Dermis blood vessel endothelial cell (primary cell): Measurements from ENCODE around the gene KIAA1217. TPM values are rescaled to one million over a fixed set of nuclear protein-coding genes. Genes with fewer than 3 reads are reported as not detected.
A peak's percentile ranks its signal among the peaks of the same experiment; 100 is the strongest.

Source experiments
- DNase-seq: peaks from one replicate; pipeline ENCODE4 v3.0.0; 2010
- total RNA-seq: library from RNA; depleted of rRNA; stranded (reverse); fragments of >200 nt; gene quantifications from 2 replicates; pipeline ENCODE4 v1.2.3, GENCODE V29; 2014

KIAA1217 gene
- total RNA-seq, 1 donor from 2014 or later, result 15.3 TPM

- peak; percentile 17 for DNase-seq
These were observed 165.4 kb downstream of the KIAA1217 start for GRCh38 chr10:24374134-24374915.

DNA sequence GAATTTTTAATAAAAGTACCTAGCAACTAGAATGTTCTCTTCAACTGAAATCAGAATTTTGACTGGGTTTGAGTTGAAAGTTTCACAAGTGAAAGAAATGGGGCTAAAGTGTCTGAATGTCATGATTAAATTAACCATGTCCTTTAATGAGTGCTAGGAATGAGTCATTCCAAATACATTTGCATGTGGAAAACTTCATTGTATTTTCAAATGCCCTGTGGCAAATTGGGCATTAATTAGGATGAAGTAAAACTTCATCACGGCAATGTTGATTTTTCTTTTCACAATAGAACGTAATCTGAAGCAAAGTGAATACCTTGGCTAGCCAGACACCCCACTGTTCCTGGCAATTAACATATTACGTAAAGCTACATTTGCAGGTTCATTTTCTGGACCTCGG, 166.6 kb downstream of the KIAA1217 start:
- DNase-seq, result no peak

DNA sequence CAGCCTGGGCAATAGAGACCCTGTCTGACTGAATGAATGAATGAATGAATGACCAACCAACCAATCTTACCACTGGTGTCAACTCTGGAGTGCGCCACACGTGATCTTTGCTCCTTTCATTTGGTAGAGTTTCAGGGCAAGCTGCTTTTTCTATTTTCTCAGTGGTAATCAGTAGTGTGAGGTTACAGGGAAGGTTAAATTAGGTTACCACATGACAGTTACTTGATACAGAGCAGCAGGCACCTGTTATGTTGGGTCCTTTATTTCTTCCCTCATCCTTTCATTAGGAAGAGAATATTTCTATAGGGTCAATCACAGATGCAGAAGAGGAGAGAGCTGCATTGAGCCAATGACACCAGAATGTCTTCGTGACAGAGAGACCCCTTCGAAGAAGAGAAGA, 167.8 kb downstream of the KIAA1217 start:
- DNase-seq, result no peak

GRCh38 chr10:24378126-24378920, 169.4 kb downstream of the KIAA1217 start:
- DNase-seq, result no peak

DNA sequence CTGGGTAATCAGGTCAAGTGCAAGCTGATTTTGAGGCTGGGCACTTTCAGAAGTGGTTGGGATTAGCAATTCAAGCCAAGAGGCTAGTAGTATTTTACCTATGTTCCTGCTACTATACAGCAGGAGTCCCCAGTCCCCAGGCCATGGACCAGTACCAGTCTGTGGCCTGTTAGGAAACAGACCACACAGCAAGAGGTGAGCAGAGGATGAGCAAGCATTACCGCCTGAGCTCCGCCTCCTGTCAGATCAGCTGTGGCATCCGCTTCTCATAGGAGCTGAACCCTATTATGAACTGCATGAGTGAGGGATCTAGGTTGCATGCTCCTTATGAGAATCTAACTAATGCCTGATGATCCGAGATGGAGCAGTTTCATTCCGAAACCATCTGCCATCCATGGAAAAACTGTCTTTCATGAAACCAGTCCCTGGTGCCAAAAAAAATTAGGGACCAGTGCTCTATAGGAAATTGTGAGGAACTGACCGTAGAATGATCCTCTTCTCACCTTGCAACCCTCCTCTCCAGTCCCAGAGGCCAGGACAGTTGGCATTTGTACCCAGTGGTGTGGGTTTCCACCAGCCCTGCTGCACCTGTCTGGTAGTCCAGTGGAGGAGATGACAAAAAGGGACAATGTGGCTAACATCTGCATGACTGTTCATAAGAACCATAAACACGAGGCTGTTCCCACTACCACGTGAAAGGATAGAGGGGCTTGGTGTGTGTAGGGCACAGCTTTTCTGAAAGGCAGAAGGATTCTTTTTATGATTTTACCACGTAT, 172.5 kb downstream of the KIAA1217 start:
- DNase-seq, result no peak

DNA sequence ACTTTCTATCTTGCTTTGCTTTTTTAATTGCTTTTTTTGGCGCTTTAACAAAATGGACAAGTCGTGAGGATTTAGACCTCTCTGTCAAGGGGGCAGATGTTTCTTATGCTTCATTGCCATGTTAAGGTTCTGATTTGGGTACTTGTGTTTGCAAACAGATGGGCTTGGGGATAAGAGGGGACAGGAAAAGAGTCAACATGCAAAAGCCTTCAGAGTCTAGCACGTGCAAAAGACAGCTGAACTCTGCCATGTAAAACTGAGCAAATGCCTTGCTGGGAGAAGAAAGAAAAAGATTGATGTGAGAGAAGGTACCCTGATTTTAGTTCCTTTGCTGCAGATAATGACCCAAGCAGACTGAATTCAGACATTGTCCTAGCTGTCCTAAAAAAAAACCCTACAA, 173.1 kb downstream of the KIAA1217 start:
- no peak for DNase-seq

GRCh38 chr10:24382596-24382978, 173.6 kb downstream of the KIAA1217 start:
- no peak for DNase-seq

DNA sequence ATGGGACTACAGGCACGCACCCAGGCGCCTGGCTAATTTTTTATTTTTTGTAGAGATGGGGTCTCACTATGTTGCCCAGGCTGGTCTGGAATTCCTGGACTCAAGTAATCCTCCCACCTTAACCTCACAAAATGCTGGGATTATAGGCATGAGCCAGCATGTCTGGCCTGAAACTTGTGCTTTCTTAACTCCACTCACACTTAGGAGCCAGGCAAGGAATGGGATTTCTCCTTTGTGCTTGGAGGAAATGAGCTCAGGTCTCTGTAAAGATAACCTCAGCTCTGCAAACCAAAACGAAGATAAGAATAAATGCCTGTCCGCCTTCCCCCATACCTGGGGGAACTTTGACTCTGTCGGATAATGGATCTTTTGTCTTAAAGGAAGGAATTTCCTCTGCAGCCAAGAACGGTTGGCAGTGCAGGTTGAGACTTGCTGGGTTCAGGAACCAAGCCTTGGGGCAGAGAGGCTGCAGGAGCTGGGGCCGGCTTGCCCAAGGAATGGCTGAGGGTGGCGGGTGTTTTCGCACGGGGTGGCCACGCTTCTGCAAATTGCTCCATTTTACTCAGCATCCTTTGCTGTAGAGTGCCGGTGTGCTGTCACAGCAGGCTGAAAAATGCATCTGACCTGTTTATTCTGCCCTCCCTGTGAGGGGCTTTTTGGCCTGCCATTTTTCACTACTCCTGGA, 174.2 kb downstream of the KIAA1217 start:
- peak; percentile 52 for DNase-seq

- peak; percentile 93 for DNase-seq
These were observed 174.8 kb downstream of the KIAA1217 start for GRCh38 chr10:24383681-24384106.

DNA sequence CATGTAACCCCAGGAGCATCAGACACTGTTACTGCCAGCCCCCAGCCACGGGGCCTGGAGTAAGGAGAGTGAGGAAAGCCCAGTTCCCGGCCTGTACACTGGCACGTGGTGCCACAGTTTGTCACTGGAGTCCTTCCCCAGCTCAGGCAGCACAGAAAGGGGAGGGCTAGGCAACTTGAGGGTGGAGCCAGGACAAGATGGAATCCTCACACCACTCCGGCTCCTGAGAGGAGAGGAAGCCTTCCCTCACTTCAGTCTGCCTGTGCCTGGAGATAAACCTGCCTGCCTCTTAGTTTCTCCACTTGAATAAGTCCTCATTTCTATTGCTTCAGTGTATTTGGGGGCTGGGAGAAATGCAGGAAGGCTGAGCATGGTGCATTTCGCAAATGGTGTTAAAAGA, 176.0 kb downstream of the KIAA1217 start:
- no peak for DNase-seq

DNA sequence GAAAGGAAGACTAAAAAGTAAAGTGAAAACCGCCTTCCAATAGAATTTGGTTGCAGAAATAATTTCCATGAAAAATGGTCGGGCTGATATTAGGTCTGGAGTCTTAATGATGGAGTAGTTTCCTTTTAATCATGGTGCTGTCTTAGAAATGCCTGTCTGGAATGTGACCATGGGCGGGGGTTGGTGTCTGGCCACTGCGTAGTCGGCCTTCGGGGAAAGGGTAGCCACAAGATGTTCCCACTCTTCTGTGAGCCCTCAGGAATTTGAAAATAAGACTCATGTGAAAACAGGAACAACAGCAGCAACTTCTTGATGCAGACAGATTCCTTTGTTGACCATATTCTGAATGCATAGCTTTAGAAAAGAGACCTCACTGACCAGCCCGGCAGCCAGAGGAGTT, 176.8 kb downstream of the KIAA1217 start:
- DNase-seq, result no peak

DNA sequence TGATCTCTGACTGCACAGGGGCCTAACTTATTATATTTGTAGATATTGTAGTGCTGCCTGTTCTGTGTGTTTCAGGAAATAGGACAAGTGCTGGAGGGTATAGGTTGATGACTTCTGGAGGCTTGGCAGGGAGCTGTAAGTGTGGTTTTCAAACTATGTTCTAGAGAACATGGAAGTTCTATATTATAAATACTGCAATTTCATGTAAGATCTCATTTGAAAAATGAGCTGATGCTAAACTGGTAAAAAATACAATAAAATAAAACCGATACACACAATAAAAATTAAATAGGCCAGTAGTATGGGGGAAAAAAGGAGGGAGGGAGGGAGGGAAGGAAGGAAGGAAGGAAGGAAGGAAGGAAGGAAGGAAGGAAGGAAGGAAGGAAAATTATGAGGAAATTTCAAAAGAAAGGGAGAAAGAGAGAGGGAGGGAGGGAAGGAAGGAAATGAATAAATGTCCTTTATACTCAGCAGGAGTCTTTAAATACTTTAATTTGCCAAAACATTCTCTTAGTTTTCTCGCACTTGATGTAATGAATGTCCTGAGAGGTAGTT, 181.3 kb downstream of the KIAA1217 start:
- no peak for DNase-seq

DNA sequence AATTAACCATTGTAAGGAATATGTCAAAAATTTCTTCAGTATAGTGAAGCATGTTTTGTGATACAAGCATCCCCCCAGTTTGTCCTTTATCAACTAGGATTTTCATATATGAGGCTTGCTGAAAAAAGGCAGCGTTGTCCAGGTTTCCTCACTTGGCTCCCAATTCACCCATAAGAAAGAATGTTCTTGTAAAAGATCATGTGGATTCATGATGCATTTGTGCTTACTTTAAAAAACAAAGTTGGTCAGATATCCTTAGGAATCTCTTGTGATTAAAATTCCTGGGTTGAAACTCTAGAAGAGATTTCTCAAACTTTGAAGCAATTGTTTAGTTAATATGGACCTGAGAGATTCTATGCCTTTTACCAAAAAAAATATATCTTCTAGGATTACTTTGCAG, 181.8 kb downstream of the KIAA1217 start:
- DNase-seq, result no peak

DNA sequence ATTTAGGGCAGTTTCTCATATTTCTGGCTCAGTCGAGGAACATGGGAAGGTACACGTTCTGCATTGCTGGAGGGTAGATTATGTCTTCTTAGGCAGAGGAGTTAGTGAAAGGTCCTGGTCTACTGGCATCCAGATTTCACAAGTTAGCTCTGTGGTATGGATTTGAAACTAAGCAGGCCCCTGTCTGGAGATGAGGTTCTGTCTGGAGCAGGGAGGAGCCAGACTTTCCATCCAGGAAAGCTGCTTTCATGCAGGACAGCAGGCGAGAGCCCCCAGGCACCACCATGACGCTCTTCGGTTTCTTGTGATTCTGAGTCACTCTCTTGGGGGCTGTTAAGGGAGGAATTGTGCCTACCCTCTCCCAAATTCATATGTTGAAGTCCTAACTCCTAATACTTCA, 184.3 kb downstream of the KIAA1217 start:
- DNase-seq, result no peak

- DNase-seq, result no peak
These were observed 185.7 kb downstream of the KIAA1217 start for GRCh38 chr10:24394461-24395190.

DNA sequence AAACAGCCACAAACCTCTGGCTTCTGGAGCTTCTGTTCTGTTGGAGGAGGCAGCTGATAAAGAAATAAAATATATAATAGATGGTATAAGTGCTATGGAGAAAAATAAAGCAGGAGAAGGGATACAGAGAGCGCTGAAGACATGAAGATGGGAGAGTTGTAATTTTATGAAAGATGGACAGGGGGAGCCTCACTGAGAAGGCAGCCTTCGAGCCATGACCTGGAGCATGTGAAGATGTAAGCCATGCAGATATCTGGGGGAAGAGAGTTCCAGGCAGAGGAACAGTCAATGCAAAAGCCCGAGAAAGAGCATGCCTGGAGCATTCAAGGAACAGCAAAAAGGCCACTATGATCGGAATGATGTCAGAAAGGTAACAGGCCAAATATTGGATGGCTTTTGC, 187.5 kb downstream of the KIAA1217 start:
- DNase-seq, result no peak

- DNase-seq, result no peak
These were observed 188.7 kb downstream of the KIAA1217 start for GRCh38 chr10:24397662-24398061.

GRCh38 chr10:24404567-24404966, 195.6 kb downstream of the KIAA1217 start:
- DNase-seq, result no peak

- no peak for DNase-seq
These were observed 196.7 kb downstream of the KIAA1217 start for GRCh38 chr10:24405635-24406034.

DNA sequence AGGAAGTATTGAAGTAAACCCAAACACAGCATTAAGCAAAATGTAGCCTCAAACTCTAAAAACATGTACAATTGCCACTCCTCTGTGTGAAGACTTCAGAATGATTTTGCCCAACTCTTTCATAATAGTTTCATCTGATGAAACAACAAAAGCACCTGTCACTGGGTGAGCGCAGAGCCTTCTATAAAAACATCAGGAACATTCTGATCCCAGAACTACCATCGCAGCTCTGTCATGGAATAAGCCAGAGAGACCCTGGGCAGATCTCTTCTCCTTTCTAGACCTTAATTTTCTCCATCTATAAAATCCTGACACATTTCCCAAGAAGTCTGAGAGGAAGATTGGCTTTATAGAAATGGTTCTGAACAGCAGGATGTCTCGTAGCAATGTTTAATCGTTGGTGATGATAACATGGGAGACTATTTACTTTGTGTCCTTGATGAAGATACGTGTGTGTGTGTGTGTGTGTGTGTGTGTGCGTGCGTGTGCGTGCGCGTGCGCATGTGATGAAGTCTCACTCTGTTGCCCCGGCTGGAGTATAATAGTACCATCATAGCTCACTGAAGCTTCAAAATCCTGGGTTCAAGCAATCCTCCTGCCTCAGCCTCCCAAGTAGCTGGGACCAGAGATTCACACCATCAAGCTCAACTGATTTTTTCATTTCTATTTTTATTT, 198.0 kb downstream of the KIAA1217 start:
- DNase-seq, result no peak

GRCh38 chr10:24407928-24408327, 199.0 kb downstream of the KIAA1217 start:
- no peak for DNase-seq
